HepG2 (cell line): ENCODE measurements around the gene TGFA. TPM values are rescaled to one million over a fixed set of nuclear protein-coding genes. Genes with fewer than 3 reads are reported as not detected.
A peak's percentile ranks its signal among the peaks of the same experiment; 100 is the strongest.

Experiments used
- BRCA1 ChIP-seq: sonication (generic); formaldehyde crosslinking; IDR thresholded peaks from 2 replicates; pipeline ENCODE4 v1.4.0; 2020; ENCODE audit warnings: missing genetic modification reagents
- GATAD2A ChIP-seq: IDR thresholded peaks from 2 replicates; pipeline ENCODE4 v1.6.1; 2016
- JDP2 ChIP-seq: sonication (generic); formaldehyde crosslinking; IDR thresholded peaks from 2 replicates; pipeline ENCODE4 v1.8.1; 2022; ENCODE audit warnings: missing genetic modification reagents, borderline replicate concordance
- MBNL3 ChIP-seq: fragments of 250-450 bp; sonication (Bioruptor Pico); conservative IDR thresholded peaks from 2 replicates; pipeline ENCODE4 v1.8.0; 2022; ENCODE audit warnings: mild to moderate bottlenecking, inconsistent platforms
- NR3C1 ChIP-seq: sonication (generic); formaldehyde crosslinking; IDR thresholded peaks from 2 replicates; pipeline ENCODE4 v1.4.0; 2020; ENCODE audit warnings: missing genetic modification reagents
- PAWR ChIP-seq: sonication (generic); formaldehyde crosslinking; IDR thresholded peaks from 2 replicates; pipeline ENCODE4 v1.4.0; 2020; ENCODE audit warnings: missing genetic modification reagents, mild to moderate bottlenecking, borderline replicate concordance
- RORA ChIP-seq: sonication (generic); formaldehyde crosslinking; IDR thresholded peaks from 2 replicates; pipeline ENCODE4 v1.5.0; 2020; ENCODE audit warnings: mild to moderate bottlenecking, missing genetic modification reagents, moderate library complexity
- SMAD1 ChIP-seq: sonication (generic); formaldehyde crosslinking; IDR thresholded peaks from 2 replicates; pipeline ENCODE4 v1.4.0; 2020; ENCODE audit warnings: missing genetic modification reagents, low read depth, mild to moderate bottlenecking, borderline replicate concordance
- SNAPC2 ChIP-seq: sonication (generic); formaldehyde crosslinking; IDR thresholded peaks from 2 replicates; pipeline ENCODE4 v1.8.1; 2022; ENCODE audit warnings: mild to moderate bottlenecking, missing genetic modification reagents
- THAP9 ChIP-seq: sonication (generic); formaldehyde crosslinking; IDR thresholded peaks from 2 replicates; pipeline ENCODE4; 2020; ENCODE audit warnings: missing genetic modification reagents, mild to moderate bottlenecking, borderline replicate concordance
- ZC3H4 ChIP-seq: sonication (generic); formaldehyde crosslinking; IDR thresholded peaks from 2 replicates; pipeline ENCODE4 v1.4.0; 2020; ENCODE audit warnings: missing genetic modification reagents, borderline replicate concordance
- ZFX ChIP-seq: sonication (generic); formaldehyde crosslinking; IDR thresholded peaks from 2 replicates; pipeline ENCODE4 v1.4.0; 2020; ENCODE audit warnings: mild to moderate bottlenecking, low read depth, missing genetic modification reagents, moderate library complexity
- ZKSCAN8 ChIP-seq: IDR thresholded peaks from 2 replicates; pipeline ENCODE4 v1.6.1; 2016; ENCODE audit warnings: borderline replicate concordance, missing genetic modification reagents, missing compliant biosample characterization
- ZNF644 ChIP-seq: IDR thresholded peaks from 2 replicates; pipeline ENCODE4 v1.6.1; 2016; ENCODE audit warnings: low read depth
- ZNF816 ChIP-seq: sonication (generic); formaldehyde crosslinking; IDR thresholded peaks from 2 replicates; pipeline ENCODE4 v1.8.0; 2022; ENCODE audit warnings: missing genetic modification reagents, mild to moderate bottlenecking, borderline replicate concordance
- polyA plus RNA-seq, 8 experiments: library from polyadenylated mRNA; depleted of rRNA in 3 of 8; stranded (reverse) in 7 of 8; unstranded in 1 of 8; fragments of >200 nt; fragmentation: Illumina TruSeq in 4 of 8; extraction: Trizol in 4 of 8; gene quantifications; 2 replicates each; pipeline versions ENCODE4 v1.2.1 to v1.2.3, GENCODE V29; 2011 to 2016; ENCODE audit warnings: low read depth in 4 of 8, missing spikeins in 1 of 8, mixed read lengths in 1 of 8; ENCODE audit not compliant: insufficient read depth in 1 of 8
- total RNA-seq, 5 experiments: library from RNA; depleted of rRNA; stranded (reverse); fragments of >200 nt; fragmentation: Illumina TruSeq; extraction: Trizol; gene quantifications; 2 replicates each; pipeline ENCODE4 v1.2.3, GENCODE V29; 2016; ENCODE audit warnings: low read depth in 1 of 5
- TF ChIP-seq, protein P1 (sequence below): sonication (generic); formaldehyde crosslinking; IDR thresholded peaks from 2 replicates; pipeline ENCODE4 v1.5.0; 2020; ENCODE audit warnings: missing genetic modification reagents
- TF ChIP-seq, protein P2 (sequence below): sonication (generic); formaldehyde crosslinking; IDR thresholded peaks from 2 replicates; pipeline ENCODE4 v1.4.0; 2020; ENCODE audit warnings: missing genetic modification reagents
- TF ChIP-seq, protein P3 (sequence below): sonication (generic); formaldehyde crosslinking; IDR thresholded peaks from 2 replicates; pipeline ENCODE4 v1.4.0; 2020; ENCODE audit warnings: mild to moderate bottlenecking, missing genetic modification reagents

The TGFA gene
- total and polyA plus RNA-seq, 2 of the 13 experiments (the other 11 are each of a cell fraction or from before 2014, with no cell fraction given) = 7.8 to 15.3 TPM

DNA sequence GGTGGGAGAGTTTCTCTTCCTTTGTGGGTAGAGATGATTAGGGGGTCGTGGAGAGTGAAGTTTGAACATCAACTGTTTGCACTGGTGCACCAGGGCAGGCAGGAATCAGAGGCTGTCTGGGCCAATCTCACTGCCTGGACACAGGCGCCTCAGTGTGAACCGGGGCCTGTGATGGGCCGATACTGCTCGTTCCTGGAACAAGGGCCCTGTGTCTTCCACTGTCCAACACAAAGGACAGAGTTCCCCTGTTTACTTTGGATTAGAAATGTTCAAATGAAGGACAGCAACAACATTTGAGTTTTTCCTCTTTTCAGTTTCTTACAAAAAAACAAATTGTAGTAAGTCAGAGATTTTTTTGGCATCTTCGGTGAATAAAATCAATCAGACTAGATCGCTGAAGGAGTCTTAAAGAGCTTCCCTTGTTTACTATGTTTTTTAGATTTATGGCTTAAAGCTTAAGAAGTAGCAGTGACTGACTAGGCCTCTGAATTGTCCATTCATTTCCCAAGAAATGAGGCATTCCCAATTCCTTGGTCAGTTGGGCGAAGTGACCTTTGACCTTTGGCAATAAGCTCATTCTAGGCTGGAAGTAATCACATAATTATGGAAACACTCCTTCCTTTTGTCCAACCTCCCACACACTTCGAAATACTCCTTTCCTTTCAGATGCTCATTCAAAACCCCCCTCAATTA is 11.6 kb upstream of the TGFA start (continued):
- TF ChIP-seq THAP9 = no peak
- TF ChIP-seq JDP2 (CRISPR knock-in tag) = no peak
- no peak for TF ChIP-seq ZC3H4 (CRISPR knock-in tag)
- TF ChIP-seq SMAD1 (CRISPR knock-in tag) = no peak
- TF ChIP-seq GATAD2A = peak; percentile 92
- TF ChIP-seq, protein P1, sequence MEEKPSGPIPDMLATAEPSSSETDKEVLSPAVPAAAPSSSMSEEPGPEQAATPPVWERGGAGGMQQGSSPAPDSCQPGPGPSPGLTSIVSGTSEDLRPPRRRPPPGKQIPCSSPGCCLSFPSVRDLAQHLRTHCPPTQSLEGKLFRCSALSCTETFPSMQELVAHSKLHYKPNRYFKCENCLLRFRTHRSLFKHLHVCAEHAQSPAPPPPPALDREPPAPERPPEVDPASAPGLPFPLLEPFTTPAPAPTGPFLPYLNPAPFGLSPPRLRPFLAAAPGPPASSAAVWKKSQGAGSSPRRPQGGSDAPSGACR = 0 out of 2 replicates have a peak, but pooled peaks have one; percentile 39
- peak; percentile 91 for TF ChIP-seq ZFX
- no peak for TF ChIP-seq MBNL3 (CRISPR knock-in tag)
- TF ChIP-seq ZKSCAN8 = peak; percentile 95; the same call in 1 of the 2 replicates
- no peak for TF ChIP-seq RORA
- peak; percentile 82; the same call in 1 of the 2 replicates for TF ChIP-seq ZNF816 (CRISPR knock-in tag)
- TF ChIP-seq, protein P2, sequence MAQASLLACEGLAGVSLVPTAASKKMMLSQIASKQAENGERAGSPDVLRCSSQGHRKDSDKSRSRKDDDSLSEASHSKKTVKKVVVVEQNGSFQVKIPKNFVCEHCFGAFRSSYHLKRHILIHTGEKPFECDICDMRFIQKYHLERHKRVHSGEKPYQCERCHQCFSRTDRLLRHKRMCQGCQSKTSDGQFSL = no peak
- 0 out of 2 replicates have a peak, but pooled peaks have one; percentile 42 for TF ChIP-seq BRCA1 (CRISPR knock-in tag)
- no peak; the same call in 1 of the 2 replicates for TF ChIP-seq SNAPC2
- TF ChIP-seq NR3C1 (CRISPR knock-in tag) = no peak
- peak; percentile 73 for TF ChIP-seq ZNF644 (CRISPR knock-in tag)
- no peak for TF ChIP-seq PAWR (CRISPR knock-in tag)
- TF ChIP-seq, protein P3, sequence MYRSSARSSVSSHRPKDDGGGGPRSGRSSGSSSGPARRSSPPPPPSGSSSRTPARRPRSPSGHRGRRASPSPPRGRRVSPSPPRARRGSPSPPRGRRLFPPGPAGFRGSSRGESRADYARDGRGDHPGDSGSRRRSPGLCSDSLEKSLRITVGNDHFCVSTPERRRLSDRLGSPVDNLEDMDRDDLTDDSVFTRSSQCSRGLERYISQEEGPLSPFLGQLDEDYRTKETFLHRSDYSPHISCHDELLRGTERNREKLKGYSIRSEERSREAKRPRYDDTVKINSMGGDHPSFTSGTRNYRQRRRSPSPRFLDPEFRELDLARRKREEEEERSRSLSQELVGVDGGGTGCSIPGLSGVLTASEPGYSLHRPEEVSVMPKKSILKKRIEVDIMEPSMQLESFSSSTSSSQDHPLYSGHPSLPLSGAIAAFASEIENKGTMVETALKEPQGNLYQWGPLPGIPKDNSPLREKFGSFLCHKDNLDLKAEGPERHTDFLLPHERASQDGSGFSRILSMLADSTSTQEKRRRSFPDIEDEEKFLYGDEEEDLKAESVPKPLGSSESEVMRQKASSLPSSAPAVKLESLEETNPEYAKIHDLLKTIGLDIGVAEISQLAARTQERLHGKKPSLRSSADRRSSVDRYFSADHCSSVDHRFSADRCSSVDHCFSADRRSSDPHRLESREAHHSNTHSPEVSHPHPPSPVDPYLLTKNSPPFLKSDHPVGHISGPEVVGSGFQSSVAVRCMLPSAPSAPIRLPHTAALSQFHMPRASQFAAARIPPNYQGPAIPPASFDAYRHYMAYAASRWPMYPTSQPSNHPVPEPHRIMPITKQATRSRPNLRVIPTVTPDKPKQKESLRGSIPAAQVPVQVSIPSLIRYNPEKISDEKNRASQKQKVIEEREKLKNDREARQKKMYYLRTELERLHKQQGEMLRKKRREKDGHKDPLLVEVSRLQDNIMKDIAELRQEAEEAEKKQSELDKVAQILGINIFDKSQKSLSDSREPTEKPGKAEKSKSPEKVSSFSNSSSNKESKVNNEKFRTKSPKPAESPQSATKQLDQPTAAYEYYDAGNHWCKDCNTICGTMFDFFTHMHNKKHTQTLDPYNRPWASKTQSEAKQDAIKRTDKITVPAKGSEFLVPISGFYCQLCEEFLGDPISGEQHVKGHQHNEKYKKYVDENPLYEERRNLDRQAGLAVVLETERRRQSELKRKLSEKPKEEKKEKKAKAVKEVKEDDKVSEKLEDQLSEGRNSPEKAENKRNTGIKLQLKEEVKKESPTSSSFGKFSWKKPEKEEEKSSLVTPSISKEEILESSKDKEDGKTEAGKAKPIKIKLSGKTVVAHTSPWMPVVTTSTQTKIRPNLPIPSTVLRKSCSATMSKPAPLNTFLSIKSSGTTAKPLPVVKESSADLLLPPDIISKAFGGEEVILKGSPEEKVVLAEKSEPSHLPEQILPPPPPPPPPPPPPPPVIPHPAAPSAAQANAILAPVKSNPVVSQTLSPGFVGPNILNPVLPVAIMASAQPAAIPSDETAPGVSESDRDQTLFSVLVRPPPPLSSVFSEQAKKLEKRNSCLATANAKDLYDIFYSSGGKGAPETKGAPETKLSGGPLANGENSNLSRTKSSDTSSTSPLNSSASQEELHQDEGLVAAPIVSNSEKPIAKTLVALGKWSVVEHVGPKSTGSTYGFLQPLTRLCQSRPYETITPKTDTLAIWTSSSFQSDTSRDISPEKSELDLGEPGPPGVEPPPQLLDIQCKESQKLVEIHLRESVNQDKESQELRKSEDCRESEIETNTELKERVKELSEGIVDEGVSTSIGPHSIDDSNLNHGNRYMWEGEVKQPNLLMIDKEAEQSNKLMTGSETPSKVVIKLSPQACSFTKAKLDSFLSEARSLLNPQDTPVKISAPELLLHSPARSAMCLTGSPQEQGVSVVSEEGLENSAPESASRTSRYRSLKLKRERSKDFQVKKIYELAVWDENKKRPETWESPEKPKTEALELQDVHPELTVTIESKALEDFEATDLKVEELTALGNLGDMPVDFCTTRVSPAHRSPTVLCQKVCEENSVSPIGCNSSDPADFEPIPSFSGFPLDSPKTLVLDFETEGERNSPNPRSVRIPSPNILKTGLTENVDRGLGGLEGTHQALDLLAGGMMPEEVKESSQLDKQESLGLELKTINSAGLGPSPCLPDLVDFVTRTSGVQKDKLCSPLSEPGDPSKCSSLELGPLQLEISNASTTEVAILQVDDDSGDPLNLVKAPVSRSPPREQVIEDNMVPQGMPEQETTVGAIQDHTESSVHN (CRISPR knock-in tag) = no peak
